ENCODE results near the gene ARL2BP.
"Not testable (repeated sequence)": the region's sequence is repeated elsewhere in the genome, so short reads cannot be mapped to it uniquely, and the experiment has no call there.

The ARL2BP gene

DNA sequence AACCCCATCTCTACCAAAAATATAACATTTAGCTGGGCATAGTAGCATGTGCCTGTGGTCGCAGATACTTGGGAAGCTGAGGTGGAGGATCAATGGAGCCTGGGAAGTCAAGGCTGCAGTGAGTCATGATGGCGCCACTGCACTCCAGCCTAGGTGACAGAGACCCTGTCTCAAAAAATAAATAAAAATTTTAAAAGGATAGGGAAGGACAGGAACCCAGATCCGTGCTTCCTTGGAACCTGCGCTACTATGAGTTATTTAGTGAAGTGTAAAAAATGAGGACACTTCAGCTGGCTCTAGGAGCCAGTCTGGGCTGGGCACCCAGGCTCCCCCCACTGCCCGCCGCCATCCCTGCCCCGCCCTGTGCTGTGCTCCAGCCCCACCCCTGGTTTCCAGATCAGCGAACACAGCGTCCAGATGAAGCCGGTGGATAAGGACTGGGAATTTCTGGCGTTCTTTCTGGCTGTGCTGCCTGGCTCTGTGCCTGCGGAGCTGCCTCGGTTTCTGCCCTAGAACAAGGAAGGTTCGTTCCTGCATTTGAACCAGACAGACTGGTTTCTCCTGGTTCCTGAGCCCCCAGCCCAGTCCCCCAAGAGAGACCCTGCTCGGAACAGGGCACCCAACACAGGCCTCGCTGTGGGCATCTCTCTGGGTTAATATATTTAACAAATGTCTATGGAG lies 20.9 kb downstream of the ARL2BP start:
- DNase-seq: no peak

DNA sequence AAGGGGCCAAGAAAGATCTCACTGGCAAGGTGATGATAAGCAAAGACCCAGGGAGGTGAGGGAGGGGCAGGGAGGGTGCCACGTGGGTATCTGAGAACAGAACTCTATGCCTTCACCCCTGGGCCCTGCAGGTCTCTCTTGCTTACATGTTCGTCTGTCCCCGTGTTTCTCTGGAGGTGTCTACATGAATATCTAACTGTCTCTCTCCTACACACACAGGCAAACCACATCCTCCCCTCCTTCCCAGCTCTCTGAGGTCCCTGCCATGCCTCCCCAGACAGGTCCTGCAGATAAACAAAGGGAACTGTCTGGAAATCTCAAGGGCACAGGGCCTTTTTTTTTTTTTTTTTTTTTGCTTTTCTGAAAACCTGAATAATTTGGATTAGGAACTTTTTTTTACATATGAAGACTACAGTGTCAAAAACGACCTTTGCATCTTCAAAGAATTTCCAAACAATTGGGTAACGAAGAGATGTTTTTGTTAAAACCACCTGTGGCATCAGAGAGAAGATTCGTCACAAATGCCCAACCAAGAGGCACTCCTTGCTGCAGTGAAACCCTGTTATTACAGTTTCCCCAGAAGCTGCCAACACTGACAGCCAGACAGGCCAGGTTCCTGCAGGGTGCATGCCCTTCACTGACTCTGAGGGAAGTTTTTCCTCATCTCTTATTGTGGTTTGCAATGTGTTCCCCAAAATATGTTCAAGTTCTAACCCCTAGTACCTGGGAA lies 21.6 kb downstream of the ARL2BP start:
- no peak for DNase-seq

DNA sequence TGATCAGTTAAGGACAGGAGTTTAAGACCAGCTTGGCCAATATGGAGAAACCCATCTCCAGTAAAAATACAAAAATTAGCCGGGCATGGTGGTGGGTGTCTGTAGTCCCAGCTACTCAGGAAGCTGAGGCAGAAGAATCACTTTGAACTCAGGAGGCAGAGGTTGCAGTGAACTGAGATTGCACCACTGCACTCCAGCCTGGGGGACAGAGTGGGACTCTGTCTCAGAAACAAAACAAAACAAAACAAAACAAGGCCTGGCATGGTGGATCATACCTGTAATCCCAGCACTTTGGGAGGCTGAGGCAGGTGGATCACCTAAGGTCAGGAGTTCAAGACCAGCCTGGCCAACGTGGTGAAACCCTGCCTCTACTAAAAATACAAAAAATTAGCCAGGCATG lies 22.3 kb downstream of the ARL2BP start:
- DNase-seq: not testable (repeated sequence)

DNA sequence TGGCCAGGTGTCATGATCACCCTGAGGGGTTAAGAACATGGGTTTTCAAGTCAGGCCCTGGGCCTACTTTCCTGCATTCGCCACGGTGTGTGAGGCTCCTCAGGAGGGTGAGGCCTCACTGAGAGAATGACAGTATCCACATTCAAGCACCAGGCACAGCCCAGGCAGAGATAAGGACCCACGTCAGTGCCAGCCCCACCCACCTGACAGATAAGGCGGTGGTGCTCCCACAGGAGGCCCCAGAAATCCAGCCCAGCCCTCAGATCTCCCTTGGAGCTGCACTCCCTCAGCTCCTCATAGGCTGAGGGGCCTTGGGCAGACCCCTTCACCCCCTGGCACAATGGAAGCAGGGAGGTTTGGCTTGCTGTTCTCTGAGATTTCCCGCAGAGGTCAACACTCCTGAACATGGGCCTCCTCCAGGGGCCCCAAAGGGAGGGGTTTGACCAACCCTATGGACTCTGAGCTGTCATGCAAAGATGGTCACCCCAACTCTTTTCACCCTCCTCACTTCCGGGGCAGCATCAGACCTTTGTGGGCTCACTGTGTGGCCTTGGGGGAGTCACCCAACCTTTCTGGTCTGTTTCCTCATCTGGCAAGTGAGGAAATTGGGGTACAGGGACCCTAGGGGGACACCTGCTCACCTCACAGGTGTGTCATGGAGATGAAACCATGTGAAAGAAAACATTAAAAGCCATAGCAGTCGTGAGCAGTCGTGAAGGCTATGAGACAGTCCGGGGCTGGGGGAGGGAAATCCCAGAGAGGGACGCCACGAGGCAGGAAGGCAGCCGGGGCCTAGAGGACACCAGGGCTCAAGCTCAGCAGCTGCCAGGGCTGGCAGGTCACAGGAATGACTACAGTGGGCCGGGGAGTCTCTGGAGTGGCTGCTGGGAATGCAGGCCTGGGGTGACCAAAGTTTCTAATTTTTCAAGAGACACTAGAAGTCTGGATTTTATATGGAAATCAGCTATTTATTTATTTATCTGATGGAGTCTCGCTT lies 24.0 kb downstream of the ARL2BP start:
- DNase-seq: no peak

DNA sequence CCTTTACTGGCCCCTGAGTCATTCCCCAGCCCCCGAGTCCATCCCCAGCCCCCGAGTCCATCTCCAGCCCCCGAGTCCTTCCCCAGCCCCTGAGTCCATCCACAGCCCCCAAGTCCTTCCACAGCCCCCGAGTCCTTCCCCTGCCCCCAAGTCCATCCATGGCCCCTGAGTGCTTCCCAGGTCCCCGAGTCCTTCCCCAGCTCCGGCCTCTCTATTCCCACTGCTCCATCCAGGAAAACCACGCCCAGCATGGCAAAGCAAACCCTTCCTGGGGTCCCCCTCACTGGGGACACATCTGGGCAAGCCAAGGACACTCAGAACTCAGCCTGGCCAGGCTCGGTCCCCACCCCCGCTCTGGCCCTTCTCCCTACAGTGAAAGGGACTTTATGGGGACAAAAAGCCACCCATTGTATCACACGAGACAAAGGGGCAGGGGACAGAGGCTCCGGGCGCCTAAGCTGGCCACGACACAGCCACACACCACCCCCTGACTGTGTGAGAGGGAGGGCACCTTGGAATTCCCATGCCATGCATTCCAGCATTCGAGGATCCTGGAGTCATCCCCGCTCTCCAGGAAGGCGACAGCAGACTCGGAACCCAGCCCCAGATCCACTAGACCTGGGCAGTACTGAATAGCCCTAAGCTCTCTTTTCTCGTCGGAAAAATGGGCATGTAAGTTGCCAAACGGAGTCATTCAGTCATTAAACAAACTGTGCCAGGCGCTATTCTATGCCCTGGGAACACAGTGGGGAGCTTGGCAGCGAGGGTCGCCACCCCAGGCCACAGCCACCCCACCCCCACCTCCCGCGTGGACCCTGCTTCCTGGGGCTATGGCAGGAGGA lies 25.4 kb downstream of the ARL2BP start:
- DNase-seq: no peak

DNA sequence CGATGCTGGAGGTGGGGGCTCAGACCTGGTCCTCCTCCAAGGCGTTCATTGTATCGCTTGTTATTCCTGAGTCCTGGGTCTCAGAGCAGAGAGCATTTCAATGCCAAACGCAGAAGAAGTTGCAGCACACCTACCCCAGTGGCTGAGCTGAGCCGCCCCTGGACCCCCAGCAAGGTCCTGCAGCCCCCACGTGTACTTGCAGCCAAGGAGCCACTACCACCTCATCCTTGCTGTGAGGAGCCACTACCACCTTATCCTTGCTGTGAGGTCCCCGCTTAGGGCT lies 25.9 kb downstream of the ARL2BP start:
- no peak for DNase-seq

DNA sequence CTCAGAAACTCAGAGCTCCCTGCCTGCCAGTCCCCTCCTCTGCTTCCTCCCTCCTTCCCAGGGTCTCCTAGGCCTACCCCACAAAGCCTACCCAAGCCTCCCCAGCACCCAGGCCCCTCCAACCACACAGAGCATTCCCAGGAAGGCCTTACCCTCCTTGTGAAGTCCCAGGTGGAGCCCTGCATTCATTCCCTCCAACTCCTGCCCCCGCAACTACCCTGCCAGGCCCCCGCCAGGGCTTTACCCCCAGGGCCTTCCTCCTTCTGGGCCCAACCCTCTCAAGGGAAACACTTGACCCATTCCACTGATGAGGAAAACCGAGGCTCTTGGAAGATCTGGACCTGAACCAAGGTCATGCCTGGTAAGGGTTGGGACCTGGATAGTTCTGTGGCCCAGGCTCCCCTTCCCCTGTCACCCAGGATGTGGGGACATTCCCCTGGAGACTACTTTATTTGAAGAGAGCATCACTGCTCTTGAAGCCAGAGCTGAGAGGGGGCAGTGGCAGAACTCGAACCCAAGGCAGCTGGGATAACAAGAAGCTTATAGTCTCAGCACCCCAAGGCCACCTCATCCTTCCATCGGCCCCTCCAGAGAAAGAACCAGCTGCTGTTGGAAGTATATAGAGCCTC lies 26.9 kb downstream of the ARL2BP start:
- DNase-seq: no peak

DNA sequence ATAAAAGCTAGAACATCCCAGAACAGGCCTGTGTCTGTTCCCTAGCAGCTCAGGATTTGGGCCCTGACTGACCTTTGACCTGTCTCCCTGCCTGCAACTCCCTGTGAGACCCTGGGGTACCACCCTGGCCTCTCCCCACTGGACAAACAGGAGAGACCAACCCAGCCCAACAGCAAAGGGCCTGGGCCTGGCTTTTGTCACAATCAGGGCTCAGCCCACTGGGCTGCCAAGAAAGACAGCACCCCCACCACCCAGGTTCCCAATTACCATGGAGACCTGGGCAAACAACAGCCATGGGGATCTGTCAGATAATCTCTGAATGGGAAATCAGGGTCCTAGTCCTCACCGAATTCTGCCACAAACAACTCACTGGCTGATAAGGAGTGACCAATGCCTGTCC lies 28.3 kb downstream of the ARL2BP start:
- DNase-seq: no peak

DNA sequence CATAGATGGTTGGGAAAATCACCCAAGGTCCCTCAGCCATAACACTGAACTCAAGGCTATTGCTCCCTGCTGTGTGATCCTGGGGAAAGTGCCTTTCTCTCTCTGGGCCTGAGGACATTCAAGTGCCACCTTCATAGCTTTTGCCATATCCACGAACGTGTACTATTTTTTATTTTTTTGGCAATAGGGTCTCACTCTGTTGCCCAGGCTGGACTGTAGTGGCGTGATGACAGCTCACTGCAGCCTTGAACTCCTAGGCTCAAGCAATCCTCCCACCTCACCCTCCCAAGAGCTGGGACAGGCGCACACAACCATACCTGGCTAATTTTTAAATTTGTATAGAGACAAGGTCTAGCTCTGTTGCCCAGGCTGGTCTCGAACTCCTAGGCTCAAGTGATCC lies 28.8 kb downstream of the ARL2BP start:
- no peak for DNase-seq

DNA sequence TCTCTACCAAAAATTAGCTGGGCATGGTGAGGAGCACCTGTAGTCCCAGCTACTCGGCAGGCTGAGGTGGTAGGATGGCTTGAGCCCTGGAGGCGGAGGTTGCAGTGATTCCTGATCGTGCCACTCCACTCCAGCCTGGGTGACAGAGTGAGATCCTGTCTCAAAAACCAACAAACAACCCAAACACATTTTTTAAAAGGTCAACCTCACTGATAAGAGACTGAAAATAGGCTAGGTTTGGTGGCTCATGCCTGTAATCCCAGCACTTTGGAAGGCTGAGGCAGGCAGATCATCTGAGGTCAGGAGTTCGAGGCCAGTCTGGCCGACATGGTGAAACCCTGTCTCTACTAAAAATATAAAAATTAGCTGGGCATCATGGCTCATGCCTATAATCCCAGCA lies 30.9 kb downstream of the ARL2BP start:
- DNase-seq: not testable (repeated sequence)

DNA sequence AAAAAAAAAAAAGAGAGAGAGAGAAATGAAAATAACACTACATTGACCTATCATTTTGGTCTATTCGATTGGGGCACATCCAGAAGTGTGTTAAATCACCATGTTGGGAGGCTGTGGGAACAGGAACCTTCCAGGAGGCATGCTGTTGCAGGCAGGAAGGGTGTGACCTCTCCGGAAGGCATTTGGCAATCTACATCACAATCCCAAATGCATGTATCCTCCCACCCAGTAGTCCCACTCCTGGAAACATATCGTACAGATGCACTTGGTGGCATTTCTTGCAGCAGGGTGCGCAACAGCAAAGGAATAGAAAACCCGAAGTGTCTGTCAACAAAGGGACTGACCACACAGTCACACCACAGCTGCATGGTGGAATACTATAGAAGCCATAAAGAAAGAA lies 31.5 kb downstream of the ARL2BP start:
- DNase-seq: no peak

DNA sequence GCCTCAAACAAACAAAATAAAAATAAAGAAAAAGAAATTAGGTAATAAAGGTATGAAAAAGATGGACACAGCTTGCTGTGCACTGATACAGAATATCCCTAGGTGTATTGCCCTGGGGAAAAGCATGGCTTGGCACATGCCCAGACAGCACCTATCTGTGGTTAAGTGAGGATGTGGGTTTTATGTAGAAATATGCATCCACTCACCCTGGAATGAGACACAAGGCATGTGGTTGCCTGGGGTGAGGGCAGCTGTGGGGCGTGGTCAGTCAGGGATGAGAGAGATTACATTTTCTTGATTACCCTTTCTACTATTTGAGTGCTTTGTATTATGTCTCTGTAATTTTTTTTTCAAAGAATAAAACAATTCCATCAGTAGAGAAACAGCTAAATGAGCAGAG lies 32.5 kb downstream of the ARL2BP start:
- DNase-seq: no peak

DNA sequence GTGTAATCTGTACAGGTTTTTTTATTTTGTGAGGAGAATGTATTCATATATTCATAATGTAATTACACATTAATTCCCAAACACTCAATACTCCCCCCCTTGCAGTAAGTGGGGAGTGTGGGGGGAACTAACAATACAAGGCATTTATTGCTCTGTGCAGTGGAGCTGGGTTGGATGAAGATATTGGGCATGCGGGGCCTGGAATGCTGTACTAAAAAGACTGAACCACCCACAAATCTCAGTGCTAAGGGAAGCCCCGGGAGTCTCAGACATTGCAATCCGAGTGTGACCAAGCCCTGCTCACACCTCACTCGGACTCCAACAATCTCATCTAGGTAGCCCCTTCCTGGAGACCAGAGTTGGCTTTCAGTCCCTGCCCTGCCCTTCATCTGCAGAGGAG lies 33.4 kb downstream of the ARL2BP start:
- no peak for DNase-seq

DNA sequence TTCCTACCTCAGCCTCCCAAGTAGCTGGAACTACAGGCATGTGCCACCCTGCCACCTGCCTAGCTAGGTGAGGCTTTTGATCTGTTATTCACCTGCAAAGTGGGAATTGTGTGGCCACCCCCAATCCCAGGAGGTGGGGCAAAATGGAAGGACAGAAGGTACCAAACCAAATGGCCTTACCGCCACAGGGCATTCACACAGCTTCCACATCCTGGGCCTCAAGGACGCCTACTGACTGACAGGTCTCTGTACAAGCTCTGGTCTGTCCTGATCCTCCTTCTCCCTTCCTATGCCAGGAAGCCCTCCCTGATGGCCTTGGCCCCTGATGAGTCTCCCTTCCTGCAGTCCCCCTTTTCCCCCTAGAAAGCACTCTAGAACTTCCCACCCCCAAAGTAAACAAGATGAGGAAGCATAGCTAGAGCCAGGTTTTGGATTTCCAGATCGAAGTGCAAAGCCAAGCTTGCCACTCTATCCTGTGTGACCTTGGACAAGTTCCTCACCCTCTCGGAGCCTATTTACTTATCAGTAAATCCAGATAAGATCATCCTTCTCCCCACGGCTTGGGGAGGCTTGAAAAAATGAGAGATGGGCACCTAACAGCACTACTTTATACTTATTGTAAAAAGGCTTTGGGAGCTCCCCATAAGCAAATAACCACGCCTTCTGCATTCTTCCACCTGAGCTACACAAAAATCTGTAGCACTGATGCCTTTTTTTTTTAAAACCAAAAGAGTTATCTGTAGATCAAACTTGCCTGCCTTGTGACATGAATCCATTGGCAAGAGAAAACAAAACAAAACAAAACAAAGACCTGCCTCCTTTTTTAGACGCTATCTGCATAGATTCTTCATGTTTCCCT lies 35.0 kb downstream of the ARL2BP start:
- DNase-seq: no peak

DNA sequence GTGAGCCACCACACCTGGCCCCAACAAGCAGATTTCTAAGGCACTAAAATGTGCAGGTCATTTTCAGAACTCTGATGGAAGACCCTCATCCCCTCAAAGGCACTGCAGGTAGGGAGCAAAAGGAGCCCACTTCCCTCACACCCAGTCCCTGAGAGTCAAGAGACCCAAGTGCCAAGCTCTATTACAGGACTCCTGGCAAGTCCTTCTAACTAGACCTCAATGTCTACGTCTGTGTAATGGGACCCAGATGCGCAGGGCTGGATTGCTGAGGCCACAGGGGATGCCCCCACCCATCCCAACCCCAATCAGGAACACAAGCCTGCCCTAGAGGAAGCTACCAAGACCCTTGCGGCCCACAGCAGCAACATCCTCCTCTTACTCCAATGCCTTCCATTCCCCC lies 36.7 kb downstream of the ARL2BP start:
- DNase-seq: no peak

DNA sequence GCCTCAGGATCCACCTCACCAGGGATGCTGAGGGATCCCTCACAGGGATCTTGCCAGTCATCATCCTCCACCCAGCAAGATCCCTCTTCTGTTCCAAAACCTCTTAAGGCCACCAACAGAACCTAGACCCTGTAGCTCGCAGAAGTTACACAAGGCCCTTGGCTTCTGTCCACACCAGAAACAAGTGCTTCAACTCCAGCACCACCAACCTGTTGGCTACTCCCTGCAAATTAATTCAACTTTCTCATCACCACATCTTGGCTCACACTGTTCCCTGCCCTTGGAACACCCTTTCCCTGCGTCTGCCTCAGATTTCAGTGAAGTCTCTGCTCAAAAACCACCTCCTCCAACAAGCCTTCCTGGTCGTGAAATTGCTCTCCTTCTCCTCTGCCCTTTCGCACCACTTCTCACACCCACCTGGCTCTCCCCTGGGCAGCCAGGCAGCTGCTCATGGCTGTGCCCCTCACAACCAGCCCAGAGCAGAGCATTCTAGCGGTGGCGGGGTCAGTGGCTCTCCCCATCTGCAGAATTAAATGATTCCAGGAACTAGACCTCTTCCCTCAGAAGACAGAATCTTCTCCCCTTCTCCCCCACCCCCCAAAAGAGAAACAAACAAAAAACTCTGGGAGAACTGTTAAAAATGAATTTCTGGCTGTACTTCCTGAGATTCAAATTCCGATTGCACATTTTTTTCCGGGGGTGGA lies 37.6 kb downstream of the ARL2BP start:
- no peak for DNase-seq

DNA sequence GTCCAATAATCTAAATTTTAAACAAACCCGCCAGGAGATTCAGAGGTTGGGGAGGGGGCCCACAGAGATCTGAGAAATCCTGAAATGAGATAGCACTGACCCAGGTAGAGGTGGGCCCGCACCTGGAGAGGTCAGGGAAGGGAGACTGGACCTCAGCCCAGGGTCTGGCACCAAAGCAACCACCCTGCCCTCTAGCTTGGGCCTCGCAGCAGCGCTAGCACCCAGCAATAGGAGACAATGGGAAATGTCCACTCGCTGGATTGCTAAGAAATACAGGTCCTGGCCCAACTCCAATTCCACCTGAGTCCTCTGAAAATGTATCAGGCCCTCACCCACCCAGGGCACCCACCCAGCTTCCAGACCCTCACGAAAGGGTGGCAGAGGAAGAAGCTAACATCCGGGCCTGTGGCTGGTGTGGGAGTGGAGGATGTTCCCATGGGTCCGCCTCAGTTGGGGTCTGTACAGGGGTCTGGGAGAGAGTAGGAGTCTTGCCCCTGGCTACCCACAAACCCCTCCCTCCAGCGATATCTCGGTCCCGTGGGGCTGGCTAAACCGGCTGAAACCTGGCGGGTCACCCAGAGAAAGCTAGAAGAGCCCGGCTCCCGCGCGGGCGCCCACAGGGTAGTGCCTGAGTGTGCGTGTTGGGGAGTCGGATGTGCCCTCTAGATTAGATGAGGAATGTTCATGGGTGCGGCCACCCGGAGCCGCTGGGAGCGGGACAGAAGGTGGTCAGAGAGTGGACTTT lies 38.3 kb downstream of the ARL2BP start:
- no peak for DNase-seq

DNA sequence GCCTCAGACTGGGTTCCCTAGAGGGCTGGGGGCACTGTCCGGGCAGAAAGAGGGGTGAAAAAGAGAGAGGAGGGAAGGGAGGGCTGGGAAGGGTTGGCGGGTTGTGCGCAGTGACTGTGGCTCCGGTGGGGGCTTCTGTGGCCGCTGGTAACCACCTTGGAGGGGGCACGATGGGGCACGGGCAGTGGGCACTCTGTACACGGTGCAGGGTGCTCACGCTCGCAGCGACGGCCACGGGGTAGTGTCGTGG lies 38.8 kb downstream of the ARL2BP start:
- no peak for DNase-seq

DNA sequence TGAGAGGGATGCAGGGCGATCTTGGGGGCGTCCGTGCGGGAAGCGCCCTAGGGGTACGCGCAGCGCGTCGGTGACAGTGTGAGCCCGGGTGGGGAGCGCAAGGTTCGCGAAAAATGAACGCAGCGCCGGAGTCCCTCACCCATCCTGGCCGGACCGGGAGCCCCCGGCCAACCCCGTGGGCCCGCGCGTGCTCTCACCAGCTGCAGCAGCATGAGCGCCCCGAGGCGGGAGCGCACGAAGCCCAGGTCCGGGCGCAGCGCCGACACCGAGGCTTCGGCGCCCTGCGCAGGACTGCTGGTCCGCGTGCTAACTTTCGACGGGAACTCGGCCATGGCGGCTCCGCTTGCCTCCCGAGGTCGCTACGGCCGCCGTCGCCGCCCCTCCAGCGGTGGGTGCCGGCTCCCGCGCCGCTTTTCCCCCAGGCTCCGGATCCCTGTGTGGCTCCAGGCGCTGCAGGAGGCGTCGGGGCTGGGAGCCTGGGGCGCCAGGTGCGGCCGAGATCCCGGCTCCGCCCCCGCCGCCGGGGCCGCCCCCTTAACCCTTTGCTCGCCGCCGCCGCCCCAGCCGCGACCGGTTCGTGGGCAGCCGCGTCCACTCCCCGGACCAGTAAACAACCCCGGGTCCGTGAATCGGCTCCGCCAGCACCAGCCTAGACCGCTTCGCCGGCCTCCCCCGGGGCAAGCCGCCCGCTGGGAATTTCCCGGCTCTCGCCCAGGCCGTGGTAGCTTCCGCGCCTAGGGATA lies 39.3 kb downstream of the ARL2BP start, which contains the start of gene PLLP:
Gene PLLP, minus strand, starts transcription at position 464 of the 743 bp plus-strand sequence. Its CDS starts 132 bp downstream, at position 332.
- DNase-seq: no peak
